GM23338 (cell line): ENCODE data around the gene UPK1B.

Source experiments
- CREB1 ChIP-seq: fragments of 250-450 bp; sonication (Bioruptor Pico); IDR thresholded peaks from 2 replicates; pipeline ENCODE4 v1.5.0; 2020; ENCODE audit warnings: low read depth, mild to moderate bottlenecking, moderate library complexity
- CTCF ChIP-seq, 2 experiments: fragments of 200-600 bp in 1 of 2; sonication (generic) in 1 of 2; conservative IDR thresholded peaks; 2 replicates each; pipeline versions ENCODE4 v1.5.1 to v1.6.1; 2016 to 2017; ENCODE audit warnings: antibody characterized with exemption in 2 of 2, low read depth in 2 of 2, mild to moderate bottlenecking in 2 of 2, moderate library complexity in 1 of 2
- EZH2 ChIP-seq: fragments of 200-600 bp; sonication (generic); IDR thresholded peaks from one replicate; pipeline ENCODE4 v1.8.0; 2017; ENCODE audit warnings: antibody characterized with exemption, mild to moderate bottlenecking, low read depth; ENCODE audit not compliant: unreplicated experiment
- EZH2phosphoT487 ChIP-seq: fragments of 200-600 bp; sonication (generic); IDR thresholded peaks from one replicate; pipeline ENCODE4 v1.8.1; 2018; ENCODE audit warnings: antibody characterized with exemption; ENCODE audit not compliant: unreplicated experiment
- NANOG ChIP-seq: IDR thresholded peaks from 2 replicates; pipeline ENCODE4 v1.6.1; 2016; ENCODE audit warnings: antibody characterized with exemption, borderline replicate concordance
- POLR2AphosphoS5 ChIP-seq: IDR thresholded peaks from 2 replicates; pipeline ENCODE4 v1.6.1; 2016; ENCODE audit warnings: antibody characterized with exemption, low read depth
- TF ChIP-seq, protein P1 (sequence below): IDR thresholded peaks from 2 replicates; pipeline ENCODE4 v1.6.1; 2016; ENCODE audit warnings: antibody characterized with exemption

DNA sequence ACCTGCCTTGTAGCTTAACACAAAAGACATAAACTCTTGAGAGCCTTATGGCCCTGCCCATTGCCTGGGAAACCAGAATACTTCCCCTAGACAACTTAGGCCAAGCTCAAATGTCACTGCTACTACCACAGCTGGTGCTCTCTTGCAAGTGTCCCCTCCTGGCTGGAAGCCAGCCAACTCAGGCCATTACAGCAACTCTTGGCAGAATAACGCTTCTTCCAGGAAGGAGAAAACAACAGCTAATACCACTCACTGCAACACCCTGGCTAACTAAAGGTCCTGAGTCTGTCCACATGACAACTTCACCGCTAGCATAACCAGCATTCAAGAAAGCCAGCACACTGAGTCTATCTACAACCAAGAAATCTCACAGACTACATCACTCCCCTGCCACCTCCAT lies 72.4 kb downstream of the UPK1B start:
- TF ChIP-seq CTCF (conservative IDR thresholded peaks at IDR 0.05; ENCODE audit: low read depth in 2 of 2) (no peak), EZH2 (no peak), POLR2AphosphoS5 (no peak), EZH2phosphoT487 (no peak), CREB1 (CRISPR knock-in tag) (no peak), NANOG (no peak)
- TF ChIP-seq, protein P1, sequence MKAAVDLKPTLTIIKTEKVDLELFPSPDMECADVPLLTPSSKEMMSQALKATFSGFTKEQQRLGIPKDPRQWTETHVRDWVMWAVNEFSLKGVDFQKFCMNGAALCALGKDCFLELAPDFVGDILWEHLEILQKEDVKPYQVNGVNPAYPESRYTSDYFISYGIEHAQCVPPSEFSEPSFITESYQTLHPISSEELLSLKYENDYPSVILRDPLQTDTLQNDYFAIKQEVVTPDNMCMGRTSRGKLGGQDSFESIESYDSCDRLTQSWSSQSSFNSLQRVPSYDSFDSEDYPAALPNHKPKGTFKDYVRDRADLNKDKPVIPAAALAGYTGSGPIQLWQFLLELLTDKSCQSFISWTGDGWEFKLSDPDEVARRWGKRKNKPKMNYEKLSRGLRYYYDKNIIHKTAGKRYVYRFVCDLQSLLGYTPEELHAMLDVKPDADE = no peak
